GM19468 (cell line): ENCODE data around the gene FGFR2.

Experiments used
- ATAC-seq: cut with Tn5 transposase; IDR thresholded peaks from one replicate; pipeline ENCODE4 v1.9.1; 2021; ENCODE audit warnings: mild to moderate bottlenecking, moderate library complexity, moderate number of reproducible peaks; ENCODE audit not compliant: unreplicated experiment; ENCODE audit errors: extremely low read depth

The FGFR2 gene

DNA sequence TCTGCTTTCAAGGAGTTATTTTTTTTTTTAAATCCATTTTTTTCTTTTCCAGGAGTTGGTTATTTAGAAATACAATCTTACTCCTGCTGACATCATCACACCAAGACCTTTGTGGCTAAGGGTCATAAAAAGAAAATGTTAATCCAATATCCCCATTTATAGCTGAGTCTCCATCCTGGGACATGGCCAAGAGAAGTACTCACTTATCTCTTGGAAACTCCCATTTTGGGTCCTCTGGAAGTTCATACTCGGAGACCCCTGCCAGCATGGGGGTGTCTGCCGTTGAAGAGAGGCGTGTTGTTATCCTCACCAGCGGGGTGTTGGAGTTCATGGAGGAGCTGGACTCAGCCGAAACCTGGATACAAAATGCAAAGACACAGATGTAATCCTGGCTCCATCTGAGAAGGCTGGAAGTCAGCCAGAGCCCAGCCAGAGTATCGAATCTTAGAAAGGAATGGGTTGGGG is 94.6 kb downstream of the FGFR2 start:
- ATAC-seq: no peak

DNA sequence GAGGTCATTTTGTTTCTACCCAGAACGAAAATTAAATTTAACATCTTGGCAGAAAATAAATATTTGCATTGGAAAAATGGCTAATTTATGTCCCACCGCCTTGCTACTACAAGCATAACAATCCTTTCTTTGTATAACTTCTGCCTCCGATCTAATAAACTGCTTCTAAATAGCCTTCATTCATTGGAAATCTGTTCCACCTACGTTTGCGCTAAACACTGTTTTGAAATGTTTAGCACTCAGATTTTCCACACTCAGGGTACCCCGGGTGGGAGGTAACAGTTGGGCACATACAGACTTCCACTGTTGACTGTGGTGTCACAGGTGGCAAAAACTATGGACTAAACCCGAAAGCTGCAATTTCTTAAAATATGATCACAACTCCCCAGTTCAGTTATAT is 96.4 kb downstream of the FGFR2 start:
- ATAC-seq: no peak

DNA sequence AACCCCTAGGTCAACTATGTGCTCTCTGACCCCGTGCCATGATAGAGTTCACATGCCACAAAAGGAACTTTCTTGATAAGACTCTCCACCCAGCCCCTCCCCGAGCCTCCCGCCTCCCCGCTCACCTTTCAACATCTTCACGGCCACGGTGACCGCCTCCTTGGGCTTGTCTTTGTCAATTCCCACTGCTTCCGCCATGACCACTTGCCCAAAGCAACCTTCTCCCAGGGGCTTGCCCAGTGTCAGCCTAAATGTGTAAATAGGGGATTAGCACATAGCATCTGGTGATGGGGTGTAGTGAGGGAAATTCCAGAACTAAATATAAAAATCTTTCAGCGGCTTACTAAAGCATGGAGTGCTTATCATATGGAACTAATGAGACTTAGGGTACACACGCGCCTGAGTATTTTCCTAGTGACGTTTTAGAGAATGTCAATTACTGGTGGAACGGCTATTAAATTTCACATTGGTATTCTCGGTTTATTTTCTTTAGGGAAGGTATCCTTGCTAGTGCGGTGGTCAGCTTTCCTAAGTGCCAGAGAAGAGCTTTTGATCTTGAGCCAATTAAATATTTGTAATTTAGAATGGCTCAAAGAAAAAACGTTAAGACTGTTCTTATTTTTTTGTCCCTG is 97.4 kb downstream of the FGFR2 start:
- no peak for ATAC-seq

DNA sequence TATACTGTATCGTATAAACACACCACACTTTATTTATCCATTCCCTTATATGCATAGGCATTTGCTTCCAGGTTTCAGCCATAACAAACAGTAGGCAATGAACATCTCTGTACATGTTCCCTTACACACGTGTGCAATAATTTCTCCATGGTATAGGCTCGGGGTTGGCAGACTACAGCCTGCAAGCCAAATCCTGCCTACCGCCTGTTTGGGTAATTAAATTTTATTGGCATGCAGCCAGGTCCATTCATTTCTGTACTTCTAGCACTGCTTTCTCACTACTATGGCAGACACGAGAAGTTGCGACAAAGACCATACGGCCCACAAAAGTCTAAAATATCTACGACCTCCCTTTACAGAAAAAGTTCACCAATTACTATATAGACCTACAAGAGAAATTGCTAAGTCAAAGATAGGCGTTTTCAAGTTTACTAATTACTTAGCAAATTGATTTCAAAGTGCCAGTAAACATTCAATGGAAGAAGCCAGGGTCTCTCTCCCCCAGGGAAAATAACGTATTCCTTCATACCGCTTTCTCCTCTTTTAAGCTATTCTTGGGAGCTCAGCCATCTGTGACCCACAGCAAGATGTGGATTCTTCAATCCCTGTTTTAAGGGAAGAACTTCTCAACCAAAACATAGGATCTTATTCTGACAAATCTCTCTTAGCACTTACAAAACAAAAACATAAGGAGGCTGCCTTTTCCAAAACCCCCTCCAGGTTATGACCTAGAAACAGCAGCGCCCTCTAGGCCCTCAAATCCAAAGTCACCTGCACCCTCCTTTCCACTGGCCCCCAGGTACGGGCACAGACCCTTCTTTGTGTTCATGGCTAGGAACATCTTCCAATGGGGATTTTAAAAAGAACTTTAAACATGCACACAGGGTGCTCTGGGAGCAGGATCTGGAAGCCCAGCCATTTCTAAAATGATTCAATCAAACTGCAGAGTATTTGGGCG is 100.5 kb downstream of the FGFR2 start:
- no peak for ATAC-seq

DNA sequence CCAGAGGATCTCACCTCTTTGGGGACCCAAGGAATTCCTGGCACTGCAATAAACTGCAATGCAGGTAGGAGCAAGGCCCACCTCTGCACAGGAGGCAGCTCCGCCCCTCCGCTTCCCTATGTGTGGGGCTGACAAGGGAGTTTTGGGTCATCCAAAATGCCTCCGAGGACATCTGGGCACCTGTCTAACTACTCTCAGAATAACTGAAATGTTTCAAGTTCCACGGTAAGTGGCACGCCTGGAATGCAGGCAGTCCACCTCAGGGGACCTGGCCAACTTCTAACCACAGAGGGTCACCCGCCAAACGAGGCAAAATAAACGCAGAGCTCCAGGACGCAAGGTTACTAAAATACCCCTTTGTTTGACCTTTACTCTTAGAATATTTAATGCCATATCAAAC is 102.5 kb downstream of the FGFR2 start:
- no peak for ATAC-seq

DNA sequence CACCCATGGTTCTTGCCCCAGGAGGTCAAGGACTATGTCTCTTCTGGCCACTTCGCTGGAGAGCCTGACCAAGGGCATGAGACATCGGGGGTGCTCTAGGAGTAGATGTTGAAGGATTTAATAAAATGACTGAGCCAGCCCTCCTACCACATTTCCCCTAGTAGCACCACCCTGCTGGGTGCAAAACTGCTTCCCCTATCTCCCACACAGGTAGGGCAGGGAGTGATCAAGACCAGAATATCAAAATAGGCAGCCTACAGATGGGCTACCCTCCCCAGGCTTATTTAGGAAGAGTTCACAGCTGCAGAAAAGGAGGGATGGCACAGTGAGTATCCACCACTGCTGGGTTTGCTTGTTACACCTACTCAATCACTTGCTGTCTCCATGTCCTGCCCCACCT is 103.9 kb downstream of the FGFR2 start:
- ATAC-seq: no peak

DNA sequence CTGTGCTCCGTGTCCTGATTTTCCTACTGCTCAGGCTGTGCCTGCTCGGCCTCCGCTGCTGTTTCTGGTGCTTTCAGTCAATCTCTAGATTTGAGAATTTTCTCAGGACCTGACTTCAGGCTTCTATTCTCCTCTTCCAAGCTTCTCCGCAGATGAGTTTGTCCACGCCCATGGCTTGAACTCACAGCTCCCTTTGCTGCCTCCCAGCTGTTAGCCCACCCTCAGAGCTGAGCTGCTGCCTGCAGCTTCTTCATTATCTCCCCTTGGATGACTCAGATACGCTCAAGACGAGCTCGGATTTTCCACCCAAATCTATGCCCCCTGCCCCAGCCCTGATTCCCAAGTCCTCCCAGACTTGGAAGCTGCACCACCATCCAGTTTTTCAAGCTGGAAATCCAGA is 104.7 kb downstream of the FGFR2 start:
- ATAC-seq: no peak

DNA sequence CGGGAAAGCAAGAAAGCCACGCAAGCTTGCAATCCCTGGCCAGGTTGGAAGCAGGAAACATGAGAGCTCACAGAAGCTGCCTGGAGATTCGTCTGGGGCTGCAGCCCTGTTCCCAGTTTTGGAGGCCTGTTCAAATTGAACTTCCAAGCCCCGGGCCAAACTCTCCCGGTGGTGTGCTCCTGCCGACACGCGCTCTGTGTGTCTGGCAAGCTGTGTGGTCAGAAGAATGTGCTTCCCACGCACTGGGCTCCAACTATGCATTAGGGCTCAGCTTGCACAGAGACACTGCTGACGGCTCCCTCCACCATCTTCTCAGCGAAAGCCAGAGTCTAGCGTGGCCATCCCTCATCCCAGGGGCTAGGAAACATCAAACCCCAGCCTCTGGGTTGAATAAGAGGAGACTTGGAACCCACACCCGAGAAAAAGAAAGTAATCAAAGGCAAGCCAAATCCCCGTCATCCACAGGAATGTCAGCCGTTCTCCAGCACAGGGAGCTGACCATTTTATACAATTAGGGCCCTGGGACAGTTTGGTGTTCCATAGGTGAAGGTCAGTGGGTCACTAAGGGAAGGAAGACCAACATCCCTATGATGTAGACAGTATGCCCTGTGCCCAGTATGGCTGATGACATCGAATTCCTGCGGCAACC is 107.2 kb downstream of the FGFR2 start:
- no peak for ATAC-seq

DNA sequence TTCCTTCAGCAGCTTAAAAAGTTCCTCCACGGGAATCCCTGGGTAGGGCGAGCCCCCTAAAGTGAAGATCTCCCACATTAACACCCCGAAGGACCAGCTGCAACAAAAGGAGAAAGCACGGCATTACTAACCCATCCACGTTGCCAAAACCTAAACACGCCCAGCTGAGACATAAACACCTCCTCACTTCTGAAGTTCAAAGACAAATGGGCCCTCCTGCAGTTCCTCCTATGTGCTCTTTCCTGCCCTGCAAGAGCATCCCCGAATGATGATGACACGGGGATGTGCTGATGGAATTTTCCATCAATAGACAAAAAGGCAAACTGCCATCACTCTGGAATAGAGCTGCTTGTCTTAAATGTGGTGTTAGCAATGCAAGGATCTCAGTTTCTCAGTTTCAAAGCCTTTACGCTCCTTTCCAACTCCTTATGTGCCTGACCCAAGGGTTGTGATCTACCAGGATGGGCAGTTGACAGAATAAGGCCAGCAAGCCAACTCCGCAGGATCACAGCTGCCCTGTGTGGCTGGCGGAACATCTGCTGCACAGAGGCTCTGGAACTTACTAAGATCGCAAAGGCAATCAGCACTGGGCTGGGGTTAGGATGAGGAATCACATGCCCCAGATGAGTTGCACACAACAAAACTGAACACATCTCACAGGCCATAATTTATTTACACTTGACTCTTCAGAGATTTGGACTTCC is 112.7 kb downstream of the FGFR2 start:
- no peak for ATAC-seq

DNA sequence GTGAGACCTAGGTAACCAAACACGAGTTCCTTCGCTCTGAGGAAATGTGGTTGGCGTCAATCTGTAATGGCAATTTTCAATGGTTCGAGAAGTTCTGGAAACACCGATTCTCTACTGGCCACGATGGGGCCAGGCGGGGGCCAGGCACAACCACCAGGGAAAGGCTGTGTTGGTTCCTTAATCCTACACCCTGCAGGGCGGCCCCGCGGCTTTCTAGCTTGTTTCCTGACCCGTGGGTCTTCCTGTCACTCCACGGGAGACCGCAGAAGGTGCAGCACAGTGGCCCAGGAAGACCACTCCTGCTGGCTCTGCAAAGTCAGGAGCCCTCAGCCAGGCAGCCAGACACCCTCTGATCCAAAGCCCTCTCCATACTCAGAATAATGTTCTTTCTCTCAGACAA is 113.4 kb downstream of the FGFR2 start:
- no peak for ATAC-seq

DNA sequence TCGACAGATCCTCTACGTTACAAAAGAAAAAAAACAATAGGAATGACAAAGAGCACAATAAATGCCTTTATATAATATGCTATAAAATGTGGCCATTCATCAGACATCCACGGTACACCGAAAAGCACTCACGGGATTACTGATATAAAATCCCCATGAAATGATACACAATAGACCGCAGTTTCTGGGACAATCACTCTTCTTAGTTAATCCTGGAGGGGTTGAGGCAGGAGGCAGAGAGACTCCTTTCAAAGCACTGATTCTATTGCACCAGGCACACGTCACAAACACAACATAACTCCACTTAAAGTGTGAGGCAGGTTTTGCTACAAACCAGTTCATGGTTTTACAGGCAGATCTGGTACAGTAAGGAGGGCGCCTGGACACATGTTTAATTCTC is 113.8 kb downstream of the FGFR2 start:
- no peak for ATAC-seq

DNA sequence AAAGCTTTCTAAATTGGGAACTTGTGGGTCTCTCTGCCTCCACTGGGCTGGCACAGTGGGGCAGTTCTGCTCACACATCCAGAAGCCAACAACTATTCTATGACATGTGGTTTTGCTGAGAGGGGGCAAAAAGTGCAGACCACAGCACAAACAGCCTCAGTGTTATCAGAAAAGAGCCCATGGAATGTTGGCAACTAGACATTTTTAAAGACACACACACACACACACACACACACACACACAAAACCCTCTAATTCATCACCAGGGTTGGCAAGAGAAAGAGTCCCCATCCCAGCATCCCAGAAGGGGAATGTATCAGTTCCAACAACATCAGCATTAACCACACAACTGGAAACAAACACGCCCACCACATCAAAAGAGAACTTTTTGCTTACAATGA is 117.1 kb downstream of the FGFR2 start:
- no peak for ATAC-seq

DNA sequence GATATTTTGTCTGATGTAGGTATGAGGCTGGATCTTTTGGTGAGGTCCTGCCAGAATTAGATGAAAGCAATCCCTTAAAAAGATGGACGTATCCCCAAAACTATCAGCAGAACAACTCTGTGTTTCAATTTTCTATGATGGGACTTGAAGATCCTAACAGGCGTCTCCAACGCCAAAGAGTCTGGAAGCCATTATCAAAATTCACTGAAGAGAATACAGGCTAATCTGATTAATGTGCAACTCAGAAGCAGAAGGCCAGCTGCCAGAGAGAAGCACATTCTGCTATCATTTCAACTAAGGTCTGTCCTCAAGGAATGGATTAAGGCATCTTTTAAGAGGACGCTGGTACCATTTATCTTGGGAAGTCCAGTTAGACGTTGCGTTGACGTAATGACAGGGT is 119.7 kb downstream of the FGFR2 start:
- no peak for ATAC-seq

DNA sequence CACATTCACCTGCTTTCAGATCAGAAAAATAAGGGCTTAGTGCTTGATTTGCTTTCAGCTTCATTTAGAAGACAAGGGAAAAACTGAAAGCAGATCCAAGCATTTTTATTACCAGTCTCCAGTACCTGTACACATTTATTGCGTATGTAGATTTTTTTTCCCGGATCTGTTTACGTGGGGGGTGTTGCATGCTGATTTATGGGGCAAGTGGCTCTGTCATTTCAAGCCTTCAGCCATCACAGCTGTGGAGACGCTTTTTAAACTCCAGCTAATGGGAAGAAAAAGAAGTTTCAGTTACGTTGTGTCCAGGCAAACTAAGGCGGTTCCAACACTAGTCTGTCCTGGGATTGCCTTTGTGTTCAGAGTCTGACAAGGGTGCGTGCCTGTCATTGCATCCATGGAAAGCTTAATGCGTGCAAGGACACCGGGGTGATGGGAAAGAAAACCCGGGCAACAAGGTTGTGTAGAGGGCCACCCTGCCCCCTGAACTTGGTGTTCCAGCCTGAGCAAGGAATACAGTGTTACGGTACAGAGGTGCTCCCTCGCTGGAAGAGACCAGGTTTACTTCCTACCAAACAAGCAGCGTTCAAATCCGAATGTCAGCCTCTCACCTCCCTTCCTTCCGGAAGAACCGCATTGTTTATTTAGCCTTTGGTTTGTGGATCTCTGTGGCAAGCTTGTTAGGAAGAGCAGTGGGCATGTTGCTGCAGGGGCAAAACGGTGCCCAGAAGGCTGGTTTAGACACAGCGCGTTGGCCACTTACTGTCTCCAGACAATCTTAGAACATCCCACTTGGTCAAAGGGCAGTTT is 128.2 kb downstream of the FGFR2 start:
- no peak for ATAC-seq

DNA sequence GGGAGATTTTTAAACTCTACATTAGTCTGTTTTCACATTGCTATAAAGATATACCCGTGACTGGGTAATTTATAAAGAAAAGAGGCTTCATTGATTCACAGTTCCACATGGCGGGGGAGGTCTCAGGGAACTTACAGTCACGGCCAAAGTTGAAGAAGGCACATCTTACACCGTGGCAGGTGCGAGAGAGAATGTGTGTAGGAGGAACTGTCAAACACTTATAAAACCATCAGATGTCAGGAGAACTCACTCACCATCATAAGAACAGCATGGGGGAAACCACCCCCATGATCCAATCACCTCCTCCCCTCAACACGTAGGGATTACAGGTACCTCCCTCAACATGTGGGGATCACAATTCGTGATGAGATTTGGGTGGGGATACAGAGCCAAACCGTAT is 129.5 kb downstream of the FGFR2 start:
- no peak for ATAC-seq

DNA sequence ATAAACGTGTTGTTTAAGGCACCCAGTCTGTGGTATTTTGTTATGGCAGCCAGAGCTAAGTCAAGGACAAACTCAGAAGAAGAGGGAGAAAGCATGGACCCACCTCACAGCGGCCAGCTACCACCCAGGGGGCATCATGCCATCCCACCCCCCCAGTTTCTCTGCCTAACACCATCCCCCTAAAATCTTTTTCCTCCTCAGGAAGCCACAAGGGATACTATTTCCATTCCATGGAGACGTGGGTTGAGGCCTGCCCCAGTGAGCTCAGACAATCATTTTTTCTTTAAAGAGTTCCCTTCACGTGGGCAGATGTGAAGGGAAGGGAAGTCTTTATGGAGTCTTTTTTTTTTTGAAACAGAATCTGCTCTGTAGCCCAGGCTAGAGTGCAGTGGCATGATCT is 131.8 kb downstream of the FGFR2 start:
- no peak for ATAC-seq

DNA sequence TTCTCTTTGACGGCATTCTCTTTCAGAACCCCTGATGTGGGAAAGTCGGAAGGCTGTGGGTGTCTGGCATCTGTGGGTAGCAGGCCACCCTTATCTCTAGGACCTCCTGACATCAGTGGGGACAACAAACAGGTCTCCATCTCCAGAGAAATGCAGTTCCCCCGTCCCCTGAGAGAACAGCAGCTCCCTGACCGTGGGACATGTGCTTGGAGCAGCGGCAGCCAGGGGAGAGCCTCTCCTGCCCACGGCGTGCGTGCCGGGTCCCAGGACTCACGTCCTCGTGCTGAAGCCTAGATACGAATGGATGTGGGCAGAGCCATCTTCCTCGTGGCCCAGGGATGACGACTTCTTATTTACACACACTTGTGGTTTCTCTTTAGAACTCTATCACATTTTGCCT is 133.0 kb downstream of the FGFR2 start:
- no peak for ATAC-seq

DNA sequence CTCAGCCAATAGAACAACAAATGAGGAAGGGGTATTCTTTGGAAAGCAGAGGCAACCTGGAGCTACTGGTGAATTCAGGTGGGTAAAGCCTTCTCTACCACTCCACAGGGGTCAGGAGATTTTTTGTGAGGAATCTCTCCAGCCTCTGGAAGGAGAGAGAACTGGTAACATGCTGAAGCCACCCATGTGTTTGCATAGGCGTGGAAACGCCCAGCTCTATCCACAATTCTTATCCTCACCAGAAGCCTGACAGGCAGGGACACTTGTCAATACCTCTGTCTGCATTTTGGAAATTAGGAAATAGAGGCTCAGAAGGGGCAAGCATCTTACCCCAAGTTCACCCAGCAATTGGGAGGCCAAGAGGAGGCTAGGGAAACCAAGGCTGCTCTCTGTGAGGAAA is 133.7 kb downstream of the FGFR2 start:
- no peak for ATAC-seq

DNA sequence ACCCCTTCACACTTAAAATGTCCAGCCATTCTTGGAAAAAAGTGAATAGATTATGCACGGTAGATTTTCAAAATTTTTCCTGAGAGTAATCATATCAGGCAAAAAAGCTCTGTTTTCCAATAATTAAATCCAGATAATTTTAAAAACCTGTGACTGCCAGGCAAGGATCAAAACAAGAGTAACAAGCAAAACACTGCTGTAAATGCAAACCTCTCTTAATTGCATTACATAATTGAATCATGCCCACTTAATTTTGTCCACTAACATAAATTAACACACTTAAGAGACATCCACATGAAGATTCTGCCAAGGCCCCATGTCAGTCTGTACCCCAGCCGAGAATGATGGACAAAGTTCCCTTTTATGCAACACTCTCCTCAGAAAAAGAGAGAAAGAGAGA is 135.3 kb downstream of the FGFR2 start:
- ATAC-seq: no peak

DNA sequence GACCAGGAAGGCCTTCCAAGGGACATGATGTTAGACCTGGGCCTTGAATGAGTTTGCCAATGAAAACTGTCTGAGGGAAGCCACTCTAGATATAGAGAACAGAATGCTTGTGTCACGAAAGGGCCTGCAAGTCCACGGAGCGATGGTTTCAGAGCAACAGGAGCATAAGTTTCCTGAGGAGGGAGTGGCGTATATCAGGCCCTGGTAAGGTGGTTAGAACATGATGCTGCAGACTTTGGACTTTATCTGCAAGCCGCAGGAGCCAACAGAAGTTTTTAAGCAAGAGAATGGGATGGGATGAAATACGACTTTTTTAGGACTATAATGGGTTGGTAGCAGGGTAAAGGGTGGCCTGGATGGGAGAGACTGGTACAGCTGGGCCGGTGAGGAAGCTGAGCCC is 136.0 kb downstream of the FGFR2 start:
- ATAC-seq: no peak
